GM10266 (cell line): ENCODE results near the gene PDE1C.

Source experiments
- DNase-seq: peaks from one replicate; pipeline ENCODE4 v3.0.0; 2012; ENCODE audit errors: extremely low spot score
- CTCF ChIP-seq: IDR thresholded peaks from 2 replicates; pipeline ENCODE4 v1.5.1; 2012; ENCODE audit warnings: mild to moderate bottlenecking, low read depth; ENCODE audit not compliant: control insufficient read depth, insufficient read depth; ENCODE audit errors: missing control alignments

Gene PDE1C

GRCh38 chr7:31950091-31950755 is 120.0 kb downstream of the PDE1C start:
- no peak for TF ChIP-seq CTCF
- peak; percentile 8 for DNase-seq

GRCh38 chr7:31948029-31948428 is 122.2 kb downstream of the PDE1C start:
- DNase-seq = no peak

GRCh38 chr7:31940167-31940566 is 130.0 kb downstream of the PDE1C start:
- DNase-seq = no peak
- no peak for TF ChIP-seq CTCF

More at GRCh38 chr7:31948029-31948428, 122.2 kb downstream of the PDE1C start:
- no peak for TF ChIP-seq CTCF

GRCh38 chr7:31939076-31939475 is 131.1 kb downstream of the PDE1C start:
- no peak for DNase-seq
- TF ChIP-seq CTCF = no peak

DNA sequence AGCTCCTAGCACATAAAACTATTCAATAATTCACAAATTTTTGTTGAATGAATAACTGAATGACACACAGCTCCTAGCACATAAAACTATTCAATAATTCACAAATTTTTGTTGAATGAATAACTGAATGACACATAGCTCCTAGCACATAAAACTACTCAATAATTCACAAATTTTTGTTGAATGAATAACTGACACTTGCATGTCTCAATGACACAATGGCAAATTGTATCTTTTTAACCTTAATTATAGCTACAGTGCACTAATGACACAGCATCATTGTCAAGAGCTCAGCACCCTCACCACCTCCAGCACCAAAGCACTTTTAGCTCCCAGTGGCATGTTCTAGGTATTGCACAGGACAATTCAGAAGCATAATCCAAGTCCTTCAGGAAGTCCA is 131.6 kb downstream of the PDE1C start:
- no peak for TF ChIP-seq CTCF
- no peak for DNase-seq

- TF ChIP-seq CTCF = no peak
- DNase-seq = no peak
Measured at GRCh38 chr7:31937982-31938381, 132.2 kb downstream of the PDE1C start.

DNA sequence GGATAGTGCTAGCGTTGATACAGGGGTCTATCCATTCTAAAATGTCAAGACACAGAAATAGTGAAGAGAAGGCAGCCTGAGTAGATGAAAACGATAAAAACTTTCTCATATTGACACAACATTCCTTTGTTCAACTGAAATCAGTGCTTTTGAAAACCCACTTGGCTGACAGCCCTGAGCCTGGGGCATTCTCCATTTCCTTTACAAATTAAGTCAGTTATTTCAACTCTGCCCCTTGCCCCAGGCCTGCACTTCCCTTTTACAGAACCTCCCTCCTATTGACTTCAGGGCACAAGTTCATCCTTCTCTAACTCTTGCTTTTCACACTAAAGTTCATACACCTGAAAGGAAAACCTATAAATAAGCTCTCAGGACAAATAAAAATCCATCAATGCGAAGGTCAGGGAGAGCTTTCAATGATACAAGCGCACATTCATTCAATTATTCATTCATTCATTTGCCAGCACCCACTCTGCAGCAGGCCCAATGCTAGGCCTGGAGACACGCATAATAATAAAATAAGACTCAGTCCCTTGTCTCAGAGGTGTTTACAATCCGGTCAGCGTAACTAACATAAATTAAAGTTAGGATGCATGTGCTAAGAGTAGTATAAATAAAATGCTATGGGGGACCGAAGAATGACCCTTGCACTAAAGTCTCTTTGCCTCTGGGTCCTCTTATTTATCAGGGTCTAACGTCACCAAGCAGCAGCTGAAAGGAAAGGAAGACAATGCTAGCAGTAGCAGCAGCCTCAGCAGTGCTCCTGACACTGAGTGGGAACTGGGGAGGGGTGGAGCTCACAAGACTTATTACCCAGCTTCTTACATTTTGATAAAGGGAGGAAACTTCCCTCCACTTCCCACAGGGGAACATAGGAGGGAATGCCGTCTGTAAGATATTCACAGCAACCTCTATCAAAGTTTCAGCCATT is 134.8 kb downstream of the PDE1C start:
- TF ChIP-seq CTCF = no peak
- no peak for DNase-seq
